Measurements from ENCODE around the gene NACC2.
A peak's percentile ranks its signal among the peaks of the same experiment; 100 is the strongest.

NACC2 gene

GRCh38 chr9:136056546-136057235 is 38.4 kb downstream of the NACC2 start:
- no peak for DNase-seq (ENCODE audit: low spot score)

GRCh38 chr9:136055715-136056545 is 39.2 kb downstream of the NACC2 start:
- DNase-seq (ENCODE audit: low spot score) = no peak

GRCh38 chr9:136054798-136055714 is 40.0 kb downstream of the NACC2 start:
- DNase-seq (ENCODE audit: low spot score) = no peak

- no peak for DNase-seq (ENCODE audit: low spot score)
Measured at GRCh38 chr9:136054146-136054545, 40.9 kb downstream of the NACC2 start.

GRCh38 chr9:136053757-136054142 is 41.3 kb downstream of the NACC2 start:
- DNase-seq (ENCODE audit: low spot score) = no peak

GRCh38 chr9:136052991-136053756 is 41.9 kb downstream of the NACC2 start:
- DNase-seq (ENCODE audit: low spot score) = no peak

- no peak for DNase-seq (ENCODE audit: low spot score)
Measured at GRCh38 chr9:136052472-136052880, 42.6 kb downstream of the NACC2 start.

GRCh38 chr9:136051837-136052471 is 43.1 kb downstream of the NACC2 start:
- DNase-seq (ENCODE audit: low spot score) = peak; percentile 93

- DNase-seq (ENCODE audit: low spot score) = no peak
Measured at GRCh38 chr9:136051453-136051836, 43.6 kb downstream of the NACC2 start.

- DNase-seq (ENCODE audit: low spot score) = no peak
Measured at GRCh38 chr9:136050701-136051452, 44.2 kb downstream of the NACC2 start.

GRCh38 chr9:136050266-136050700 is 44.8 kb downstream of the NACC2 start:
- DNase-seq (ENCODE audit: low spot score) = no peak

- DNase-seq (ENCODE audit: low spot score) = no peak
Measured at GRCh38 chr9:136049491-136050265, 45.4 kb downstream of the NACC2 start.

GRCh38 chr9:136048560-136049411 is 46.3 kb downstream of the NACC2 start:
- DNase-seq (ENCODE audit: low spot score) = no peak

GRCh38 chr9:136047775-136048559 is 47.1 kb downstream of the NACC2 start:
- DNase-seq (ENCODE audit: low spot score) = no peak

GRCh38 chr9:136047076-136047774 is 47.9 kb downstream of the NACC2 start:
- no peak for DNase-seq (ENCODE audit: low spot score)

GRCh38 chr9:136046554-136046920 is 48.6 kb downstream of the NACC2 start:
- DNase-seq (ENCODE audit: low spot score) = no peak

Measured in HuH-7.5 (cell line).